Loucy (cell line): Measurements from ENCODE around the gene PPP1R27.

Experiments
- H2AFZ ChIP-seq: fragments of 200-600 bp; sonication (generic); 2 replicates; pipeline ENCODE4 v1.6.0; 2016; ENCODE audit warnings: antibody characterized with exemption, mild to moderate bottlenecking, low read length, moderate library complexity
- H3F3A ChIP-seq: fragments of 200-600 bp; 2 replicates; pipeline ENCODE4 v1.6.0; 2016; ENCODE audit warnings: antibody characterized with exemption, low read depth, mild to moderate bottlenecking
- H3K27me3 ChIP-seq: fragments of 200-600 bp; sonication (generic); 2 replicates; pipeline ENCODE4 v1.6.1; 2014; ENCODE audit warnings: low read length, mild to moderate bottlenecking; ENCODE audit not compliant: insufficient read depth, poor library complexity, severe bottlenecking
- H3K36me3 ChIP-seq: fragments of 200-600 bp; sonication (generic); 2 replicates; pipeline ENCODE4 v1.6.1; 2016; ENCODE audit warnings: low read length; ENCODE audit not compliant: insufficient read depth
- H3K4me1 ChIP-seq: fragments of 200-600 bp; sonication (generic); 2 replicates; pipeline ENCODE4 v1.5.1; 2014; ENCODE audit warnings: low read length, mild to moderate bottlenecking; ENCODE audit not compliant: insufficient read depth, poor library complexity, severe bottlenecking
- H3K4me2 ChIP-seq: fragments of 200-600 bp; sonication (generic); 2 replicates; pipeline ENCODE4 v1.6.0; 2014; ENCODE audit warnings: antibody characterized with exemption, low read length, low read depth, mild to moderate bottlenecking; ENCODE audit not compliant: poor library complexity, severe bottlenecking
- H3K4me3 ChIP-seq: fragments of 200-600 bp; sonication (generic); 2 replicates; pipeline ENCODE4 v1.5.1; 2014; ENCODE audit warnings: low read length, mild to moderate bottlenecking, mixed read lengths; ENCODE audit not compliant: poor library complexity, severe bottlenecking
- H3K79me2 ChIP-seq: fragments of 200-600 bp; sonication (generic); 2 replicates; pipeline ENCODE4 v1.6.1; 2014; ENCODE audit warnings: low read length; ENCODE audit not compliant: insufficient read depth
- H3K9ac ChIP-seq: fragments of 200-600 bp; sonication (generic); 2 replicates; pipeline ENCODE4 v1.6.0; 2014; ENCODE audit warnings: mild to moderate bottlenecking, low read depth, low read length, moderate library complexity; ENCODE audit not compliant: poor library complexity, severe bottlenecking
- H3K9me2 ChIP-seq: fragments of 200-600 bp; sonication (generic); replicated peaks from 2 replicates; pipeline ENCODE4 v1.6.1; 2016; ENCODE audit warnings: low read depth, low read length, mixed read lengths
- H3K9me3 ChIP-seq: fragments of 200-600 bp; sonication (generic); 2 replicates; pipeline ENCODE4 v1.6.1; 2014; ENCODE audit warnings: mild to moderate bottlenecking, antibody characterized with exemption, low read length, low read depth; ENCODE audit not compliant: insufficient read depth
- H4K20me1 ChIP-seq: fragments of 200-600 bp; sonication (generic); 2 replicates; pipeline ENCODE4 v1.6.0; 2014; ENCODE audit warnings: antibody characterized with exemption, low read length, mild to moderate bottlenecking; ENCODE audit not compliant: insufficient read depth, poor library complexity, severe bottlenecking
- EZH2phosphoT487 ChIP-seq: fragments of 200-600 bp; IDR thresholded peaks from 2 replicates; pipeline ENCODE4 v1.6.1; 2018; ENCODE audit warnings: antibody characterized with exemption, mild to moderate bottlenecking, moderate library complexity, borderline replicate concordance
- TF ChIP-seq, protein P1 (sequence below): fragments of 200-600 bp; sonication (generic); conservative IDR thresholded peaks from 2 replicates; pipeline ENCODE4 v1.5.1; 2014; ENCODE audit warnings: mild to moderate bottlenecking, antibody characterized with exemption, low read length

The PPP1R27 gene

DNA sequence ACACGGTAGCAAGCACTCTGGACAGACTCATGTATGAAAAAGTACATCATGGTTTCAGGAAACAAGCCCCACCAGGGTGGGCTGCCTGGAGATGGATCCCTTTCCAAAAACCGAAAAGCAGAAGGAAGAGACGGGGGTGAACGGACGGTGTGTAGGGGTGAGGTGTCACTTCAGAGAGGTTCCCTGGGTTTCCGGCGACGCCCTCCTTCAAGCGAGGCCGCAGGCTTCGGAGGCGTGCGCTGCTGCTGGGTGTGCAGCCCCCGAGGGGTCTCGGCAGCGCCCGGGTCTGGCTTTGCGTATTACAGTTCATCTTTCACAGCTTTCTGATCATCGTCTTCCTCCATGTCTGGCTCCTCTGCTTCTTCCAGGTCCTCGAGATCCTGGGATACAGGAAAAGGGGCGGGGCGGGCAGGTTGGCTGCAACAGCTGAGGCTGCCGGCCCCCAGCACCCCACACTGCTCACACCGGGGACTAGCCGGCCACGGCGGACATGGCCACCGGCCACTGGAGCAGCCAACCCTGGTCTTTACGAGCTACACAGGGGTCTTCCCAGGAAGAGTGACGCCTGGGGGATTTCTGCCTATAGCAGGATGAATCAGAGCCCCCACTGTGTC lies 9.0 kb upstream of the PPP1R27 start:
- TF ChIP-seq, protein P1, sequence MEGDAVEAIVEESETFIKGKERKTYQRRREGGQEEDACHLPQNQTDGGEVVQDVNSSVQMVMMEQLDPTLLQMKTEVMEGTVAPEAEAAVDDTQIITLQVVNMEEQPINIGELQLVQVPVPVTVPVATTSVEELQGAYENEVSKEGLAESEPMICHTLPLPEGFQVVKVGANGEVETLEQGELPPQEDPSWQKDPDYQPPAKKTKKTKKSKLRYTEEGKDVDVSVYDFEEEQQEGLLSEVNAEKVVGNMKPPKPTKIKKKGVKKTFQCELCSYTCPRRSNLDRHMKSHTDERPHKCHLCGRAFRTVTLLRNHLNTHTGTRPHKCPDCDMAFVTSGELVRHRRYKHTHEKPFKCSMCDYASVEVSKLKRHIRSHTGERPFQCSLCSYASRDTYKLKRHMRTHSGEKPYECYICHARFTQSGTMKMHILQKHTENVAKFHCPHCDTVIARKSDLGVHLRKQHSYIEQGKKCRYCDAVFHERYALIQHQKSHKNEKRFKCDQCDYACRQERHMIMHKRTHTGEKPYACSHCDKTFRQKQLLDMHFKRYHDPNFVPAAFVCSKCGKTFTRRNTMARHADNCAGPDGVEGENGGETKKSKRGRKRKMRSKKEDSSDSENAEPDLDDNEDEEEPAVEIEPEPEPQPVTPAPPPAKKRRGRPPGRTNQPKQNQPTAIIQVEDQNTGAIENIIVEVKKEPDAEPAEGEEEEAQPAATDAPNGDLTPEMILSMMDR = no peak
- no peak for TF ChIP-seq EZH2phosphoT487
- no peaks in the 10 kb centered on the region for H3K79me2 ChIP-seq
- no peaks in the 10 kb centered on the region for H3K9me3 ChIP-seq
- no peaks in the 10 kb centered on the region for H3K4me1 ChIP-seq
- no peak overlapping the region for H3K4me2 ChIP-seq
- no peaks in the 10 kb centered on the region for H3K27me3 ChIP-seq
- H3K4me3 ChIP-seq = no peak overlapping the region
- H4K20me1 ChIP-seq = no peaks in the 10 kb centered on the region
- H2AFZ ChIP-seq = no peak overlapping the region
- peaks cover 56% of the 10 kb centered on the region; the same call in 1 of the 2 replicates for H3K36me3 ChIP-seq
- H3F3A ChIP-seq = no peaks in the 10 kb centered on the region
- no peak overlapping the region for H3K9ac ChIP-seq
- no peaks in the 10 kb centered on the region for H3K9me2 ChIP-seq

DNA sequence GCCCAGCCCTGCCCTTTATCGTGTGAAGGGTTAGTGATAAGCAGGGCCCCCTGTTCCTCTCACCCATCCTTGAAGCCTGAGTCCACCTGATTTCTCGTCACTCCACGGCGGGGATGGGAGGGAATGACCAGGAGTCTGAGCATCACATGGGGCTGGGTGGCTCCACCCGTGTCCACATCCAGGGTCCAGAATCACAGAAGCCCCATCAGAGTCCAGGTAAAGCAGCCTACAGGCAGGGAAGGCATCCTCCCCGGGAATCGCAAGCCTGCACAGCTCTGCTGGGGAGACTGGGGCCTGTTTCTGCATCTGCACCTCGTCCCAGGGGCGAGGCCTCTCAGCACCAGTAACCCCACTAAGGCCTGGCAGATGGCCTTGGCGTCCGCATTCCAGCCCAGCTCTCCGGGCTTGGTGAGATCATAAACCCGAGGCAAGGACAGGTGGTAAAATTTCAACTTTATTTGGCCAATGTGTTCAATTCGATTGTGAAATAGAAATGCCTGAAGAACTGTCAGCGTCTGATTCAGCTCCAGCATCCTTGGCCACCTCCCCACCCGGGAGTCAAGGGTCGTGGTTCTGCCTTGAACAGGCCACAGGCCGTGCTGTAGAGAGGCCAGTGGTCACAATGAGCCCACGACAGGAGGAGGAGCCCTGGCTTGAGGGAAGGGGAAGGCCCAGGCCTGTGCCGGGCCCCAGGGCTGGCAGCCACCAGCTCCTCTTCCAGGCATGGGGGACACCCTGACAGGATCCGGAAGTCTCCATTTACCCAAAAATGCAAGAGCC lies 8.1 kb upstream of the PPP1R27 start:
- Histone ChIP-seq H3K4me1 (no peaks in the 10 kb centered on the region), H3K9ac (no peak overlapping the region), H3K9me3 (no peaks in the 10 kb centered on the region), H3K27me3 (no peaks in the 10 kb centered on the region), H3K36me3 (peaks cover 53% of the 10 kb centered on the region; the same call in 1 of the 2 replicates), H4K20me1 (no peaks in the 10 kb centered on the region), H3K79me2 (no peaks in the 10 kb centered on the region), H3K9me2 (no peaks in the 10 kb centered on the region), H2AFZ (no peak overlapping the region), H3K4me3 (no peak overlapping the region), H3K4me2 (no peak overlapping the region), H3F3A (no peaks in the 10 kb centered on the region)
- TF ChIP-seq, protein P1 = no peak
- TF ChIP-seq EZH2phosphoT487 = no peak

DNA sequence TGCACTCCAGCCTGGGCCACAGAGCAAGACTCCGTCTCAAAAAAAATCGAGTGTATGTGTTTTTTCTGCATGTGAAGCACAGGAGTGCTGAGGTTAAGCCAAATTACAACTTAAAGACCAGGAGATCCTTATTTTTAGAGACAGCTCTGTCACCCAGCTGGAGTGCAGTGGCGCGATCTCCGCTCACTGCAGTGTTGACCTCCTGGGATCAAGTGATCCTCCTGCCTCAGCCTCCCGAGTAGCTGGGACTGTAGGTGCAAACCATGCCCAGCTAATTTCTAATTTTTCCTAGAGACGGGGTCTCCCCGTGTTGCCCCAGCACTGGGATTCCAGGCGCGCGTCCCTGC lies 7.5 kb upstream of the PPP1R27 start:
- Histone ChIP-seq H3K9me3 (no peaks in the 10 kb centered on the region), H3K9ac (no peak overlapping the region), H3K27me3 (no peaks in the 10 kb centered on the region), H3K36me3 (peaks cover 51% of the 10 kb centered on the region; the same call in 1 of the 2 replicates), H3F3A (no peaks in the 10 kb centered on the region), H3K9me2 (no peaks in the 10 kb centered on the region), H3K4me3 (no peak overlapping the region), H3K79me2 (no peaks in the 10 kb centered on the region), H3K4me2 (no peak overlapping the region), H2AFZ (no peak overlapping the region), H3K4me1 (no peaks in the 10 kb centered on the region), H4K20me1 (no peaks in the 10 kb centered on the region)
- no peak for TF ChIP-seq EZH2phosphoT487
- TF ChIP-seq, protein P1 = no peak
